ENCODE results near the gene SSC5D.

The SSC5D gene

DNA sequence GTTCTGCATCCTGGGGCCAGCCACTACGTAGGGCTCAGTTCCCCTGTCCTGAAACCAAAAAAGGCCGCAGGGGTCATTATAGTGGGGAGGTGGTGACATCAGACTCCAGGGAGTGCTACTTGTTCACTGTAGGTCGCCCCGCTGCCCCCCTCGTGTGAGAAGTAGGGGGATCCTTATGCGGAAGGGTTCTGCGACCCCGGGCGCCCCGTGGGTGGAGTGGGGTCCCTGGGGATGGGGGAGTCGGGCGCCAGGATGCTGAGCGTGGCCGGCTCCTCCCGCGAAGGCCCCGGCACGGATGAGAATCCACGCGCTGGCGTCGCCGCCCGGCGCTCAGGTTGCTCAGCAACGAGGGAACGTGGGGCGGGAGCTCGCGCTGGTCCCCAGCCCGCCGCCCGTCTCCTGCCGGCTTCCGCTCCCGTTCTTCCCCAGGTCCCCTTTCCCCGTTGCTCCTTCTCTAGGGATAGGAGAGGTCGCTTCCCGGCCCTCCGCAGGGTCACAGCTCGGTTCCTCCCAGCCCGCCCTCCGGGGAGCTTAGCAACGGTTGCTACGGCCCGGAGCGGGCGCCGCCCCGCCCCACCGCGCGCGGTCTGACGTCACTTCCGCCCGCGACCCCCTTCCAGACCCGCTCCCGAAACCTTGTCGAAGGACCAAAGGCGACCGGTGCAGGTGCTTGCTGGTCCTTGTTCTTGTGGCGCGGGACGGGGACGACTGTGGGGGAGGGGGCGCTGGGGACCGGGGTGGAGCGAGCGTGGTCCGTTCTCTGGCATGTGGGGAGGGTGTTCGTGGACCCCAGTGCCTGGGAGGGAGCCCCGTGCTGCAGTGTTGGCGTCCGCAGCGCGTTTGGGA is 3.4 kb upstream of the SSC5D start, which contains the start of gene NAT14:
Gene NAT14 (plus strand): TSS at position 596 of the 846 bp plus-strand sequence. CDS start 521 bp downstream, outside the sequence.
- TF ChIP-seq, protein P1, sequence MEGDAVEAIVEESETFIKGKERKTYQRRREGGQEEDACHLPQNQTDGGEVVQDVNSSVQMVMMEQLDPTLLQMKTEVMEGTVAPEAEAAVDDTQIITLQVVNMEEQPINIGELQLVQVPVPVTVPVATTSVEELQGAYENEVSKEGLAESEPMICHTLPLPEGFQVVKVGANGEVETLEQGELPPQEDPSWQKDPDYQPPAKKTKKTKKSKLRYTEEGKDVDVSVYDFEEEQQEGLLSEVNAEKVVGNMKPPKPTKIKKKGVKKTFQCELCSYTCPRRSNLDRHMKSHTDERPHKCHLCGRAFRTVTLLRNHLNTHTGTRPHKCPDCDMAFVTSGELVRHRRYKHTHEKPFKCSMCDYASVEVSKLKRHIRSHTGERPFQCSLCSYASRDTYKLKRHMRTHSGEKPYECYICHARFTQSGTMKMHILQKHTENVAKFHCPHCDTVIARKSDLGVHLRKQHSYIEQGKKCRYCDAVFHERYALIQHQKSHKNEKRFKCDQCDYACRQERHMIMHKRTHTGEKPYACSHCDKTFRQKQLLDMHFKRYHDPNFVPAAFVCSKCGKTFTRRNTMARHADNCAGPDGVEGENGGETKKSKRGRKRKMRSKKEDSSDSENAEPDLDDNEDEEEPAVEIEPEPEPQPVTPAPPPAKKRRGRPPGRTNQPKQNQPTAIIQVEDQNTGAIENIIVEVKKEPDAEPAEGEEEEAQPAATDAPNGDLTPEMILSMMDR (IDR thresholded peaks at IDR 0.05; ENCODE audit: low read length, missing control alignments), result no peak
- DNase-seq (ENCODE audit: low read depth), result peak; percentile 61
- H3K4me3 ChIP-seq (replicated peaks; ENCODE audit: low read depth, low read length), result peak within 1 kb of the TSS; percentile 67

DNA sequence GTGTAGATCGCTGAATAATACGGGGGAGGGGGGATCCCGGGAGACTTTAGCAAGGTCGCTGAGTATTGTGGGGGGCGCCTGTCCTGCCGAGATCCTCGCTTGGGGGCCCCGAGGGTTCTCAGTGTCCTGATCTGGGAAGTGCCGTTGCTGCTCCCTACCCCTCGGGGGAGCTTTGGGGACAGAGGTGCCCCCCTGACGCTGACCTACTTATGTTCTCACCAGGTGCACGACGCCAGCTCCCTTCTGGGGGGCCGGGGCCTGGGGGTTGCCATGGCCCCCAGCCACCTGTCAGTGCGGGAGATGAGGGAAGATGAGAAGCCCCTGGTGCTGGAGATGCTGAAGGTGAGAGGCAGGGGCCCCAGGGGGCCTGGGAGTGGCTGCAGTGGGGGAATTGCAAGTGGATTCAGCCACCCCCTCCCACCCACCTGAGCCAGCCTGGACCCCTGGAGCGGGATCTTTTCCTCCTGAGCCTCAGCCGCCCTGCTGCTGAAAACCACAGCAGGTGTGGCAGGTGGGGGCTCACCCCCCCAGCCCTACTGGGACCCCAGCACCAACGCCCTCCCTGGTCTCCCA is 2.7 kb upstream of the SSC5D start:
- H3K4me3 ChIP-seq (replicated peaks; ENCODE audit: low read depth, low read length), result peak overlapping the region; percentile 67
- TF ChIP-seq, protein P1 (IDR thresholded peaks at IDR 0.05; ENCODE audit: low read length, missing control alignments), result no peak
- no peak for DNase-seq (ENCODE audit: low read depth)

DNA sequence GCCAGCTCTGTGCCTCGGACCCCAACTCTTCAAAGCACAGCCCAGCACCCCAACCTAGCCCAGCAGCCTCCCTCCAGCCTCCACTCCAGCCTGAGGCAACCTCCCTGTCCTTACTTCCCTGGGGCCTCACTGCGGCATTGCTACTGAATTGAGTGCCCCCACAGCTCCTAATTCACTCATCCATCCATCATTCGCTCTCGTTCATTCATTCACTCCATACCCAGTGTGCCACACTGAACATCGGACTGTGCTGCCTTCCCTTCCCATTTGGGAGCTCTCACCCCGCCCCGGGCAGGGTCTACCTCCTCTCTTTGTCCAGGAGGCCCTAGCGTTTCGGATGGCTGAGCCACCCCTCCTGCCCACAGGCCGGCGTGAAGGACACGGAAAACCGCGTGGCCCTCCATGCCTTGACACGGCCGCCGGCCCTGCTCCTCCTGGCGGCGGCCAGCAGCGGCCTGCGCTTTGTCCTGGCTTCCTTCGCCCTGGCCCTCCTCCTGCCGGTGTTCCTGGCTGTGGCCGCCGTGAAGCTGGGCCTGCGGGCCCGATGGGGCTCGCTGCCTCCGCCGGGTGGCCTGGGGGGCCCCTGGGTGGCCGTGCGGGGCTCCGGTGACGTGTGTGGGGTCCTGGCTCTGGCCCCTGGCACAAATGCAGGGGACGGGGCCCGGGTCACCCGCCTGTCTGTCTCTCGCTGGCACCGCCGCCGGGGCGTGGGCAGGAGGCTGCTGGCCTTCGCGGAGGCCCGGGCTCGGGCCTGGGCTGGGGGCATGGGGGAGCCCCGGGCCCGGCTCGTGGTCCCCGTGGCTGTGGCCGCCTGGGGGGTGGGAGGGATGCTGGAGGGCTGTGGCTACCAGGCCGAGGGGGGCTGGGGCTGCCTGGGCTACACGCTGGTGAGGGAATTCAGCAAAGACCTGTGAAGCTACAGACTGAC is 1.9 kb upstream of the SSC5D start:
- DNase-seq (ENCODE audit: low read depth), result no peak
- TF ChIP-seq, protein P1 (IDR thresholded peaks at IDR 0.05; ENCODE audit: low read length, missing control alignments), result no peak
- peak overlapping the region; percentile 67 for H3K4me3 ChIP-seq (replicated peaks; ENCODE audit: low read depth, low read length)

DNA sequence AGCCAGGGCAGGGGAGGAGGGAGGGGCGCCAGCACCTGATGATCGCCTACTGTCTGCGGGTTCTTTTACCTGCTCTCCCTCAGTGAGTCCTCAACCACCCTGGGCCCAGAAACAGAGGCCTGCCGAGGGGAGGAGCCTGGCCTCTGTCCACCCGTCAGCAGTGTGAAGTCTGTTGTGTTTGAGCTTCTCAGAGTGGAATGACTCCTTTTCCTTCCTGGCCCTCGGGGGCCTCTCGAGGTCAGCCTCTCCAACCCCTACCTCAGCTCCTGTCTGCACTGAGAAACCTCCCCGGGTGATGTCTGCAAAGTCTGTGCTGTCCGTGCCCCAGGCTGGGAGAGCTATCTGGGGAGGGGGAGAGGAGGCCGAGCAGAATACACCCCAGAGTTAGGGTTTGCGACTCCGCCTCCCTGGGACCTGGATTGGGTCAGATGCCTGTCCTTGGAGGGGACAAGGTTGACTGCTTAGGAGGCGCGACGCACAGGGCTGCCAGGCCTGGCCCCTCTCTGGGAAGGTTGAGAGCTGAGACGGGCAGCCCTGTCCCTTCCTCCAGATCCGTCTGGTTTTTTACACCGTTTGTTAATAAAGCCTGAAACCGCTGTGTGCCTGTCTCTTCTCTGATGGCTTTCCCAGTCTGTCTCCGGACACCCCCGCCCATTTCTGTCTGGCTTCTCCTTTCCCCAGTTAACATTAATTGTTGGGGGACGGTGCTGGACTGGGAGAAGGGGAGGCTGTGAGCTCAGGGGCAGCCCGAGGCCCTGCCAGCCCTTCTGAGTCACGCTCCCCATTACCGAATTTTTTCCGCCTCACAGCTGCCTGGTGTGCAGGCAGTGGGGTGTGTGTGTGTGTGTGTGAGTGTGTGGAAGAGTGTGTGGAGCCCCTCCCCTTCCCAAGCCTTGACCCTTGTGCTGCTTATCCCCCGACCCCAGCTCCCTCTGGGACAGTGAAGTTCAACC is 989 bp upstream of the SSC5D start:
- peak; percentile 93 for DNase-seq (ENCODE audit: low read depth)
- TF ChIP-seq, protein P1 (IDR thresholded peaks at IDR 0.05; ENCODE audit: low read length, missing control alignments), result no peak
- H3K4me3 ChIP-seq (replicated peaks; ENCODE audit: low read depth, low read length), result peak overlapping the region; percentile 38

DNA sequence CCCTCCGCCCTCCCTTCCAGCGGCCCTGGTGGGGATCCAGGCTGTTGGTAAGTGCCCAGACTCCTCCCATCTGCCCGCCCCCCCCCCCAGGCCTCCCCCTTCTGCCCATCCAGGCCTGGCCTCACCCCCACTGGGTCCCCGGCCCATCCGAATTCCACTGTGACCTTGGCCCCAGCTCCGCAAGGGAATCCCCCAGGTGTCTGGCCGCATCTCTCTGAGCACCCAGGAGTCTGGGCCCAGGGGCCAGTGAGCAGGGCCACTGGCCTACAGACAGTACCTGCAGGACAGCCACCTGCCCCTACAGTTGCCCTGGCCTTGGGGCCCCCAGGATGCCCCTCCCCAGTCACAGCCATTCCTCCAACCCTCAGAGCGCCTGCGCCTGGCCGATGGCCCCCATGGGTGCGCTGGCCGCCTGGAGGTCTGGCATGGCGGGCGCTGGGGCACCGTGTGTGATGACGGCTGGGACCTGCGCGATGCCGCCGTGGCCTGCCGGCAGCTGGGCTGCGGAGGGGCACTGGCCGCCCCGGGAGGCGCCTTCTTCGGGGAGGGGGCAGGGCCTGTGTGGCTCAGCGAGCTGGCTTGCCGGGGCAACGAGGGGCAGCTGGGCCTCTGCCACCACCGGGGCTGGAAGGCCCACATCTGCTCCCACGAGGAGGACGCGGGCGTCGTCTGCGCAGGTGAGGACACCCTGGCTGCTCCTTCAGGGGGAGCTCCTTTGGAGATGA is 912 bp downstream of the SSC5D start:
- DNase-seq (ENCODE audit: low read depth), result no peak
- TF ChIP-seq, protein P1 (IDR thresholded peaks at IDR 0.05; ENCODE audit: low read length, missing control alignments), result no peak

More for the DNA sequence above, 912 bp downstream of the SSC5D start:
- H3K4me3 ChIP-seq (replicated peaks; ENCODE audit: low read depth, low read length), result no peak overlapping the region
